HG03460 (cell line): Measurements from ENCODE around the gene SSBP3.
A peak's percentile ranks its signal among the peaks of the same experiment; 100 is the strongest.
"Not testable (repeated sequence)": the region's sequence is repeated elsewhere in the genome, so short reads cannot be mapped to it uniquely, and the experiment has no call there.

Source experiments
- ATAC-seq: cut with Tn5 transposase; IDR thresholded peaks from one replicate; pipeline ENCODE4 v1.9.1; 2021; ENCODE audit not compliant: unreplicated experiment

SSBP3 gene

DNA sequence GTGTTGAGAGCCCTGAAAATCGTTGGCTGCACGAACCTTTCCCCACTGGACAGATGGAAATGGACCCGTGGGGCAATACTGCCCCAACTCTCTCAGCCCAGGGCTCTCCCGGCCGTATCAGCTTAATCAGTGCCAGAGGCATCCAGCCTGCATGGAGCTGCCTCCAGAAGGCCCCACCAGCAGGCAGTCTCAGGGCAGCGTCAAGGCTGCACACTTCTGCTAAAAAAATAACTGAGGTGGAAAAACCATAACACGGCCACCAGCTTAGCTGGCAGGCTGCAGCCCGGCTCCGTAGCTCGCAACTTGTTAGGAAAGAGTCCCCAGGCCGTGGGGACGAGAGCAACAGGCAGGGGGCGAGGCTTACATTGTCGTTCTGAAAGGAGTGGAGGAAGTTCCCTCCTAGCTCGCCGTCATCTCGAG lies 178.3 kb downstream of the SSBP3 start:
- no peak for ATAC-seq

DNA sequence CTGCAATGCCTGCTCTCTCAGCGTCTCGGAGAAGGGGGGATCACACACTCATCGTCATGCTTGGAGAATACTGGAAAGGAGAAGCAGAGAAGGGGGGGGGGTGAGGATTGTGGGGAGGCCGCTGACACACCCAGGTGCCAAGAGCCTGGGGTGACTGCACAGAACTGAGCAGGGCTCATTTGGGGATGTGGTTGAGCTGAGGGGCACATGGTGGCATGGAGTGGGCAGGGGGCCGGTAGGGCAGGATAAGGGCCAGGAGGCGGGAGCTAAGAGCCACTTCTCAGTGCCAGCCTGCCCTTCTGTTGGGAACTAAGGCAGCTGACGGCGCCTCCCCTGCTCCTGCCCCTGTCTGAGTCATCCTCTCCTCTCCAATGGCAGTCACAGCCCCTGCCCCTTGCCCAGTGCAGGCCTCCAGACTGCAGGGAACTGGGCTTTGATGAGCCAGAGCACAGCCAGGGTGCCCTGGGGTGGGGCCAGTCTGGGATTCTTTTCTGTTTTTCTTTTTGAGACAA lies 179.0 kb downstream of the SSBP3 start:
- no peak for ATAC-seq

DNA sequence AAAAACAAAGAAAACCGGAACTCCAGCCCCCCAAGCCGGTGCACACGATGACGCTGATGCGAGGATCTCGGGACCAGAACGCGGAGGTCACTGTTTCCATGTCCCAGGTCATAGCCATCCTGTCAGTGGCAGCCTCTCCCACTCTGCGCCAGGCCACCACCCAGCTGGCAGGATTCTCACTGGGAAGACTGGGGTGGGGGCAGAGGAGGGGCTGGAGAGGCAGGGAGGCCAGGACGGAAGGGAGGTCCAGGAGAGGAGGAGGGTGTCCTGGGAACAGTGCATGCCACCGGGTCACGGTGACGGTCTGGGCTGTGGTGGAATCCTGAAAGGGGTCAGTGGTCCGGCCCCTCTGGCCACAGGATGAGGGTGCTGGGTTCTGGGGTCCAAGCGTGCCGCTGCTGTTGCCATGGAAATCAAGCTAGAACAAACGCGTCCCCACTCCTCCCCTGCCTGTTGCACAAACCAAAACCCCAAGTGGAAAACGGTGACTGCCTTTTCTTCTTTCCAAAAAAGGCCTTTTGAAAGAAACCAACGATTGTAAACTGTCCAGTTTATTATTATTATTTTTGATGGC lies 180.1 kb downstream of the SSBP3 start:
- ATAC-seq: no peak

DNA sequence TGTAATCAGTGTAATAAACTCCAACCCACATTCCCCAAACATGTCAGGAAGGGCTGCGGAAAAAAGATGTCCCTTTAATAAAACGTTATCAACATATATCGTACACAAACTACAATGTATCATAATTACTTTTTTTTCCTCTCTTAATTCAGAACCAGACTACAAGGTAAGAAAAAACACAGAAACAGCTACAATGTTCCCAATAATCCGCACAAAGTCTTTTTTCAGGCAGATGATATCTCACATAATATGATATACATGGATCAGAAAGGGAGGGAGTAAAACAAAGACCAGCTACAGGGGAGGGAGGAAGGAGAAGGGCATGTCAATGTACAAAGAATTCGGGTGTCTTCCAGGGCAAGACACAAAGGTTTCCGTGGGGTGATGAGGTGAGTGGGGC lies 180.8 kb downstream of the SSBP3 start:
- ATAC-seq: no peak

DNA sequence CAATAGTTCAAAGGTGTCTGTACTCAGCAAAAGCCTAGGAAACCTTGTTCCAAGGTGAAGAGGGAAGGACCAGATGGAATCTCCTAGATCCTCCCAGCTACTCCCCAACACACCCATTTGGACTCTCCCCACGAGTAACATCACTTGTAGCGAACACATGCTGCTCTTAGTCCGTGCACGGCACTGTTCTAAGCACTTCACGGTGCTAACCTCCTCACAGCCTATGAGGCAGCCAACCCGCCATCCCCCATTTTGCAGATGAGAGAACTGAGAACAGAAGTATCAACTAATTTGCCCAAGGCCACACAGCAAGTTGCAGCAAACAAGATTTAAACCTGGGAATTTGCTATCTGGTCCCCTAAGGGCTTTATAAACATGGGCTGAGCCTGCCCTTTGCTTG lies 182.0 kb downstream of the SSBP3 start:
- ATAC-seq: no peak

DNA sequence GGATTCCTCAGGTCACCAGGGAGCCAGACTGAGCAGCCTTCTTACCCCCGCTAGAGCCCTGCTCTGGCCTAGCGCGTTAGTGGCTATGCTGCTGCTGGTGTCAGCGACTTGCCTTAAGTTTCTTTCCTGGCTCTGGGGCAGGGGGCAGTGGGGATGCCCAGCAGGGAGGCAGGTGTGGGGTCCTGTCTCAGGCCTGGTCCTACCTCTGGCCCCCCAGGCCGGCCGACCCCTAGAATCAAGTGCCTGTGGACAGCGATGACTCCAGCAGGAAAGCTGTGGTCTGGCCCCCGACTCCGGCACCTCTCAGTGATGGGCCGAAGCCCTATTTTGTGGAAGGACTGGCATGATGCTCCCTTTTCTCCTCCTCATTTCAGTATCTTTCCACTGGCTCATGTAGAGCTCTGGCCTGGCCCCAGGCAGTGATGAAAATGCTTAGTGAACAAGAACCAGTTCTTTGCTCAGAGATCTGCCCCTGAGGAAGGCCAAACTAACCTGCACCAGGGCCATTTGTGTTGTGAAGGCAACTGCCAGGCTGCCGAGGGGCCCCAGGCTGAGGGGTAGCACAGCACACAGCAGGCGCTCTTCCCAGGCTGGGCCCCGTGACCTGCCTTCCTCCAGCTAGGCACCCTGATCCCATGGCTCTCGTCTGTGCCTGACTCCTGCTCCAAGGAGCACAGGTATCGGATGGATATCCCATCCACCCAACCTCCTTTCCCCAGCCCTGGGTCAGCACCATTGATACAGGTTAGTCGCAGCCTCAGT lies 182.6 kb downstream of the SSBP3 start:
- no peak for ATAC-seq

DNA sequence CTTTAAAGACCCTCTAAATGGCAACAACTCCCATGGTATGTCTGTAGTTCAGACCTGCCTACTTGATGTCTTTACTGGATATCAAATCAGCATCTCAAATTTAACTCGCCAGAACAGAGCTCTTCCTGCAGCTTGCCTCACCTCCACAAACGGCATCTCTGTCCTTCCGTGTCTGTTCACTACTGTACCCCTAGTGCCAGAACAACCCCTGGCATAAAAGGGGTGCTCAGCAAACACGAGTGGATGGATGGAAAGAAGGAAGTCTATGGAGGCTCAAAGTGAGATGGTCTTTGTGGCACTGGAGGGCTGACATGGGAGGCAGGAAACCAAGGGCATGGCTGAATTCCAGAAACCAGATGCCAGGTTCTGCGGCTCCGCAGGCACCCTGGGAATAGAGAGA lies 183.5 kb downstream of the SSBP3 start:
- ATAC-seq: no peak

DNA sequence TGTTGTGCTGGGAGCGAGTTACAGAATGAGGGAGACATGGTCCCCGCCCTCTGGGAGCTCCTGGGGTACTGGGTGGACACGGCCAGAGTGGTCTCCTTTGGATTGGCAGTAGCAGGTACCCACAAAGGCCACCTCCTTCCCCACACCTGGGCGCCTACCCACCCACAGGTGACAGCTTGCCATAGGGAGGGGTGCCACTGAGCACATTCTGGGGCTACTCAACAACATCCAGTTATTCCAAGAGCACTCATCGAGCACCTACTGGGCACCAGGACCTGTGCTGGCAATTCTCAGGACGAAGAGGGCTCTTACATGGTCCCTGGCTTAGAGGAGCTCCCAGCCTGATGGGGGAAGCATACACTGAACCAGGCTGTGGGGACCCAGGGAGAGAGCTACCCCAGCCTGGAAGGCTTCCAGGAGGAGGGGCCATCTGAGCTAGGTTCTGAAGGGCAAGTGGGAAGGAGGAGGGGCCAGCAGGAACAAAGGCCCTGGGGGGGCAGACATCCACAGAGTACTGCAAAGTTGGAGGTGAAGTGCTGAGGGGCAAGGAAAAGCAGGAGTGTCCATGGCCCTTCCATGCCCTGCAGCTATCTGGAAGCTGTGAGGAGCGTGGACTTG lies 184.2 kb downstream of the SSBP3 start:
- ATAC-seq: no peak

DNA sequence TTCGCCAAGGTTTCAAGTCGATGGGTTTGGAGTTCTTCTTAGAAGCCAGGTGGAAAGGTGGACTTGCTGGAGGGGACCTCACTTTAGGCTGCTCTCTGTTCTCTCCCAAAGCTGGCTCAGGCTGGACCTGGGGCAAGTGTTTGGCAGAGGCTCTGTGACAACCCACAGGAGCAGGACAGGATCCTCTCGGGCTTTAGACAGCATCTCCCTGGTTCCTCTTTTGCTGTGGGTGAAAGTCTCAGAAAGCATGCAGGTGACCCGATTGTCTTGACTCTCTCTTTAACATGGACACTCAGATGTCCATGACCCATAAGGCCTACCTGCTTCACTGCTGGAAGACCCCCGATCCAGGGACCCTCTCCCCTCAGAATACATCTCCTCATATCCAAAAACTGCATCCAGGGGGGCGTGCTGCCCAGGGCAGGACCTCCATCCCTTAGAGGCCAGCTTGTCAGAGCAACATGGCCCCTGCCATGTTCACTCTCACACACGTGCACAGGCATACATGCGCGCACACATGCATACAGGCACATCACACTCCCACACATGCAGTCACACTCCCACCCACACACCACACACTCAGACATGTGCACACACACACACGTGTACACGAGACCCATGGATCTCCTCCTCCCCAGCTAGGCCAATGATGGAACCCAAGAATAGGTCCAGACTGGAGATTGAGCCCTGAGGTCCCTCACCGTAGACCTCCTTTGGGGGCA lies 184.9 kb downstream of the SSBP3 start:
- ATAC-seq: no peak

DNA sequence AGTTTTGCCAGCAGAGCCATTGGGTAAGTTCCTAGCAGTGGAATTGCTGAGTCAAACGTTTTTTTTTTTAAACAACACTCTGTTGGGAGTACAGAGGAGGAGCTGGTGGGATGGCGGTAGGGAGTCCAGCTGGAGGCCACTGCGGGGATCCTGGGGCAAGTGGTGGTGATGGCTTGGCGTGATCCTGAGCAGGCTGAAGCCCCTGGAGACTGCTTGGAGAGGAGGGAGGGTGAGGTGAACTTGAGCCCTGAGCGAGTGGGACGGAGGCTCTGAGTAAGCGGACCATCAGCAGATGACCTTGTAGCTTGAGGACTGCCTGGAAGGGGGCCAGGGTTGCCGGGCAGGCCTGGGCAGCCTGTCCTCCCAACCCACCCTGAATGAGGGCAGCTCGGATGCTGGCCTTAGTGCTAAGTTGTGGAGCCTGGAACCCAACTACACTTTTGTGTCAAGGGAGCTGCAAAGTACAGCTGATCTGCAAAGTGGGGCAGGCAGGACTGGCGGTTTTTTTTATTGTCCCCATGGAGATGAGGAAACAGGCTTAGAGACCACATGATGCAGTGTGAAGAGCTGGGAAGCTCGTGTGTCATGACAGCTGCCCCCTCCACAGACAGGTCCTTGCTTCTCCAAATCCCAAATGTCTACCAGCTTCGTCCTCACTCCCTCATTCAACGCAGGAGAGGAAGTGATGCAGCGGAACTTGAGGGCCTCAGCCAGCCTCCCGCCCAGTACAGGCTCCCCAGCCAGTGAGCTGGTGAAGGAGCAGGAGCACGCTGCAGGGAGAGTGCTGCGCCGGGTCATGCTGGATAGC lies 186.0 kb downstream of the SSBP3 start:
- no peak for ATAC-seq

DNA sequence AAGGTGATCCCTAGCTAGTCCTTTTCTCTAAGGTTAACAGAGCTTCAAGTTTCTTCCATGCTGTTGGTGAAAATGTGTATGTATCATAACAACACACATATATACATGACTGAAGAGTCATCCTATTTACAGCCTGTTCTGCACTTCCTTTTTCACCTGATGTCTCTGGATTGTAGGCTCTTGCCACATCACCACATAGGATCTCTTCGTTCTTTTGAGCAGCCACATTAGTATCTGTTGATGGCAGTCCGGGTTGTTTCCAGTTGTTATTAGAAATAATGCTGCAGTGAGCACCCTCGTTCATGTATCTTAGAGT lies 186.5 kb downstream of the SSBP3 start:
- no peak for ATAC-seq

DNA sequence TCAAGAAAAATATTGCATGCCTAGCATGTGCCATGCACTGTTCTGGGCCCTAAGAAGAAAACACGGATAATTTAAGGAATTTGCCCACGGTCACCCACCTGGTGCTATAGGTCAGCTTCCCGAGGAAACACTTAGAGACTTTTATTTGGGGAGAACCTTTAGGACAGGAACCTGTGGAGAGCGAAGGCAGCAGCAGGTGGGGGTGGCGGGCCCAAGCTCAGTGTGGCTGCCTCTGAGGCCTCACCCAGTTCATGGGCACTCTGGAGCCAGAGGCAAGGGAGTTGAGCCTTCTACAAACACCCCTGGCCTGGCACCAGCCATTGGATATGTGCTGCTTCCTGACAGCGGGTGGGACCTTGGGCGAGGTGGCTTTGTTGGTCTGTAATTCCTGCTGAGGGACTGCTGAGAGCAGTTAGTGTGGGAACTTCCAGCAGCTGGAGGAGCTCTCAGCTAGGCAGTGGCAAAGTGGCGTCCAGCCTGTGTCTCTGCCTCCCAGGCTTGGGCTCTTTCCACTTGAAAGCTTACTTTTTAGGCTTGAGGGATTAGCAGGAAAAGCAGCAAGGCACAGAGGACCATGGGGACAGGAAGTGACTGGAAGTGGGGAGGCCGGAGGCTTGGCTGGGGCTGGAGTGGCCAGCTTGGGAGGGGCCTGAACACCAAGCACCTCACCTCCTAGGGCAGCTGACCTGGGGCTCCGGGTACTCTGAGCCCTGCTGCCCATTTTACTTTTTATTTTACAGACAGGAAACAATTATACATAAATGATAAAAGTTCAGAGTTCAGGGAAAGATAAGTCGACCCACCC lies 187.1 kb downstream of the SSBP3 start:
- ATAC-seq: no peak

DNA sequence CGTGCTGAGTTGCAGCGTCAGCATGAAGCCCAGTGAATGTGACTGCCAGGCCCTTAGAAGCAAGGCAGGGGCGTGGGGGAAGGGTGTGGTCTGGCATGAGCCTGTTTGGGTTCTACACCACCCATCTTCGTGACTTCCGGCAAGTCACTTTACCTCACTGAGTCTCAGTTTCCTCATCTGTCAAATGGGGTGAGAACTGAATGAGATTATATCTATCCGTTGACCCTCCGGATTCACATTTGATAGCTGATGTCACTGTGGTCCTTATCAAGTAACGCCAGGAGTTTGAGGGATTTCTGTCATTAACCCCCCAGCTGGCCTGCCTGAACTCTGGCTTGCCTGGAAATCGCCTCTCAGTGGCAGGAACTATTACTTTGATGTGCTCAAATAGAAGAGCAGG lies 190.7 kb downstream of the SSBP3 start:
- ATAC-seq: no peak

DNA sequence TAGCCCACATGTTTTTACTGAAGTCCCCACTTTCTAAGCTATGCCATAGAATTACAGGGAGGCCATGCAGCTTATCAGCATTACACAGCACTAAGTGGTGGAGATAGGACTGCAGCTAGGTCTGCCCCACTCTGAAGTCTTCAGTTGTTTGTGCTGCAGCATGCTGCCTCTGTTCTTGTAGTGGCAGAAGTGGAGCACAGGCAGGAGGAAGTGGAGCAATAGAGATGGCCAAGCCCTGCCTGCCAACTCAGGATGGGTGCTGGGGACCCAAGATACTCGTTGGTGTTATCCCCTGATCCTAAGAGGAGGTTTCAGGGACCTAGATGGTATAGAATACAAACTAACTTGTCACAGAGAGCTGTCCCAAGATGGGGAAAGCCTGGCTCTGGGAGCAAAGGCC lies 193.3 kb downstream of the SSBP3 start:
- no peak for ATAC-seq

DNA sequence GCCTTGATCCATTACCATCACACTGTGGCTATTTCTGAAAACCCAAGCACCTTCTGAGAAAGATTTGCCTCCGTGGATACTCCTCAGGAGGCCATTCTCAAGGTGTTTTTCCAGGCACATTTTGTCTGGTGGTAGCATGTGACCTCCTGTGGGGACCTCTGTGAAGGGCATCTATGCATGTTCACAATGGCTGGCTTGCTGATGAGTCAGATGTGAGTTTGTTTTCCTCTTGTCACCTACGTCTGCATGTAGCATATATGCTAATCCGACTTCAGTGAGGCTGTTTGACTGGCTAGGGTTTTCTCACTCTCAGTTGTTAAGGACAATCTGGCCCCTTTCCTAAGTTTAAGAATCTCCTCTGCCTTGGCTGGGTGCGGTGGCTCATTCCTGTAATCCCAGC lies 198.3 kb downstream of the SSBP3 start:
- ATAC-seq: not testable (repeated sequence)

DNA sequence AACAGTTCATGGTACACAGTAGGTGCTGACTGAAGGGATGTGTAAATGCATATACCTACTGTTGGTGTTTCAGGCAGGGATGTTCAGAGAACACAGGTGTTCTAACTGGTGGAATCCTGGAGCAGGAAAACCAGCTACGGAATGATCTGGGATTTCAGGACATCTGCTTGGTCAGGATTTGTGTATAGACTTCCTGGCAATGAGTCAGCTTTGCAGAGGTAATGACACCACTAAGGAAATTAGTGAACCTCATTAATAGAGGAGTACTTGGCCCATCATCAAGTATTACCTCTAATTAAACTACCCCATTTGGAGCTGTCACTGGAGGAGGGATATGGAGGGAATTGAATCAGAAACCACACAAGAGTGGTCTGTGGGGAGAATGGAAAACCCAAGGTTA lies 198.9 kb downstream of the SSBP3 start:
- ATAC-seq: no peak

DNA sequence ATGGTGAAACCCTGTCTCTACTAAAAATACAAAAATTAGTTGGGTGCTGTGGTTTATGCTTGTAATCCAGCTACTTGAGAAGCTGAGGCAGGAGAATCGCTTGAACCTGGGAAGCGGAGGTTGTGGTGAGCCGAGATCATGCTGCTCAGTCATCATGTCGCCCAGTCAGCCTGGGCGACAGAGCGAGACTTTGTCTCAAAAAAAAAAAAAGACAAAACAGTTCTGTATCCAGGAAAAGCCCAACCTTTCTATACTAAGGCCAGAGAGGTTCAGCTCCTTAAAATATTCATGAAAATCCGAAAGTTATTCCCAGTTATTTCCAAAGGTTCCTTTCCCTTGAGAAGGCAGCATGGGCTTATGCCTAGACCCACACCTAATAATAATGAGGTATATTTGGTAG lies 202.0 kb downstream of the SSBP3 start:
- no peak for ATAC-seq

DNA sequence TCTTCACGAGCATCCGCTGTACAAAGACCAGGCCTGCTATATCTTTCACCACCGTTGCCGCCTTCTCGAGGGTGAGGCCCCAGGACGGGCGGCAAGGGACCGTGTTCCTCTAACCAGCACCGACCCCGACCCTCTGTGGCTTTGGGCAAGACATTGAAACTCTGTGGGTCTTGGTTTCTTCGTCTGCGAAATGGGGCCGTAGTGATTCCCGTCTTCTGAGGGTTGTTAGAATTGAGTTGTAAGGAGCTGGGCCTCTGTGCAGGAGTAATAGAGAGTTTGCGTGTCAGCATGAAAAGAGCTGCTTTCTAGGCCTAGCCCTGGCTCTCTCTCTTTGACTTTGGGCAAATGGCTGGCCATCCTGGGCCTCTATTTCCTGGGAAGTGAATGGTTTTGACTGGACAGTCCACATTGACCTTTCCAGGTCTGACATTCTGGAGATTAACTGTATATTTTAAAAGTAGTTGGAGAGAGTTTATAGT lies 205.6 kb downstream of the SSBP3 start:
- ATAC-seq: peak; percentile 5

DNA sequence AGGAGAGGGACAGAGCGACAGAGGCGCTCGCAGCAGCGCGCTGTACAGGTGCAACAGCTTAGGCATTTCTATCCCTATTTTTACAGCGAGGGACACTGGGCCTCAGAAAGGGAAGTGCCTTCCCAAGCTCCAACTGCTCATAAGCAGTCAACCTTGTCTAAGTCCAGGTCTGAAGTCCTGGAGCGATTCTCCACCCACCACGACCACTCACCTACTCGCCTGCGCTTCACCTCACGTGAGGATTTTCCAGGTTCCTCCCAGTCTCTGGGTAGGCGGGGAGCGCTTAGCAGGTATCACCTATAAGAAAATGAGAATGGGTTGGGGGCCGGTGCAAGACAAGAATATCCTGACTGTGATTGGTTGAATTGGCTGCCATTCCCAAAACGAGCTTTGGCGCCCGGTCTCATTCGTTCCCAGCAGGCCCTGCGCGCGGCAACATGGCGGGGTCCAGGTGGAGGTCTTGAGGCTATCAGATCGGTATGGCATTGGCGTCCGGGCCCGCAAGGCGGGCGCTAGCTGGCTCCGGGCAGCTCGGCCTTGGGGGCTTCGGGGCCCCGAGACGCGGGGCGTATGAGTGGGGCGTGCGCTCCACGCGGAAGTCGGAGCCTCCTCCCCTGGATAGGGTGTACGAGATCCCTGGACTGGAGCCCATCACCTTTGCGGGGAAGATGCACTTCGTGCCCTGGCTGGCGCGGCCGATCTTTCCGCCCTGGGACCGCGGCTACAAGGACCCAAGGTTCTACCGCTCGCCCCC lies 206.3 kb downstream of the SSBP3 start, which contains the start of the genes CYB5RL and MRPL37:
CYB5RL (minus strand) TSS at position 266 of the 754 bp plus-strand sequence. CDS start 4,414 bp downstream, outside the sequence.
MRPL37 (plus strand) TSS at position 403 of the 754 bp plus-strand sequence; CDS start at position 480, 77 bp downstream.
- ATAC-seq: peak; percentile 98
